PFSK-1 (cell line): ENCODE data around the gene NFATC3.

Experiments
- FOXP2 ChIP-seq: optimal IDR thresholded peaks from 2 replicates; pipeline ENCODE3; 2011; ENCODE audit warnings: borderline replicate concordance, control low read depth, inconsistent platforms; ENCODE audit not compliant: insufficient read depth; ENCODE audit errors: extremely low read length, extremely low read depth
- POLR2AphosphoS5 ChIP-seq: IDR thresholded peaks from 2 replicates; pipeline ENCODE4 v1.6.1; 2012; ENCODE audit warnings: low read depth, mild to moderate bottlenecking, control low read depth, low read length, moderate library complexity
- REST ChIP-seq, 2 experiments: IDR thresholded peaks; 2 replicates each; pipeline versions ENCODE4 v1.6.1 to v1.8.0; 2011 to 2012; ENCODE audit warnings: low read depth in 2 of 2, low read length in 2 of 2, control low read depth in 1 of 2, inconsistent platforms in 1 of 2, mild to moderate bottlenecking in 1 of 2, moderate library complexity in 1 of 2; ENCODE audit not compliant: insufficient read depth in 1 of 2
- SIN3A ChIP-seq: IDR thresholded peaks from 2 replicates; pipeline ENCODE4 v1.6.1; 2012; ENCODE audit warnings: mild to moderate bottlenecking, low read length, moderate library complexity, borderline replicate concordance; ENCODE audit not compliant: insufficient read depth
- TAF1 ChIP-seq: IDR thresholded peaks from 2 replicates; pipeline ENCODE4 v1.6.1; 2012; ENCODE audit warnings: low read length, control low read depth, borderline replicate concordance; ENCODE audit not compliant: insufficient read depth

Gene NFATC3

DNA sequence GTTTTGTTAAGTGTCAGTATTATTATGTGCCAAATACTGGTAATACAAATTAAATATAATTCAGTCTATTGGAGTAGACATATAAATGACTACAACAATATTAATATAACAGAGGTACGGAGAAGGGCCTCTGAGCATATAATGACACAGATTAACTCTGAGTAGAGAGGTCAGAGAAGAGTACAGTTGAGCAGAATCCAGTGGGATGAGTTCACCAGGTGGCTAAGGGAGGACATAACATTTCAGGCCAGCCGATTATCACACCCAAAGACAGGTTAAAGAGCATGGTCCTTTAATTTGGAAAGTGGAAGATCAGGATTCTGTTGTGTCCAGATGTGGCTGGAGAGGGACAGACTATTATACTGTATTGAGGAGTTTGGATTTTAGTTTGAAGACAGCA is 11.3 kb downstream of the NFATC3 start:
- TF ChIP-seq FOXP2: no peak

DNA sequence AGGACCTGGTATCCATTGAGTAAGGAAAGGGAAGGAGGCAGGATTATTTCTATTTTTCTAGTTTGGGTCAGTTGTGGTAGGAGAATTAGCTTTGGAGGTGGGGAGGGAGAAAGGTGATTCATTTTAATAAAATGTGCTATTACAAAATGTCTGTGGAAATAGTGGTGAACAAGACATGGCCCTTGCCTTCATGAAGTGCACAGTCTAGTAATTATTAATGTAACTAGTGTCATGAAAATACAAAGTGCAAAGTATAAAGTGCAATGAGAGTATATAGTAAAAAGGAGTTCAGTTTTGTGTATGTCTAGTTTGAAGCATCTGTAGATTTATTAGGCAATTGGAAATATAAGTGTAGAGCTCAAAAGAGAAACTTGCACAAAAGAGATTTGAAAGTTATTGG is 11.9 kb downstream of the NFATC3 start:
- no peak for TF ChIP-seq SIN3A
- TF ChIP-seq POLR2AphosphoS5: no peak
- TF ChIP-seq TAF1: no peak
- TF ChIP-seq REST (IDR thresholded peaks at IDR 0.05; ENCODE audit: insufficient read depth in 1 of 2, low read depth in 2 of 2, low read length in 2 of 2): no peak
- TF ChIP-seq FOXP2: no peak

- TF ChIP-seq SIN3A (no peak), FOXP2 (no peak)
Measured at GRCh38 chr16:68097895-68098294, 12.7 kb downstream of the NFATC3 start.

DNA sequence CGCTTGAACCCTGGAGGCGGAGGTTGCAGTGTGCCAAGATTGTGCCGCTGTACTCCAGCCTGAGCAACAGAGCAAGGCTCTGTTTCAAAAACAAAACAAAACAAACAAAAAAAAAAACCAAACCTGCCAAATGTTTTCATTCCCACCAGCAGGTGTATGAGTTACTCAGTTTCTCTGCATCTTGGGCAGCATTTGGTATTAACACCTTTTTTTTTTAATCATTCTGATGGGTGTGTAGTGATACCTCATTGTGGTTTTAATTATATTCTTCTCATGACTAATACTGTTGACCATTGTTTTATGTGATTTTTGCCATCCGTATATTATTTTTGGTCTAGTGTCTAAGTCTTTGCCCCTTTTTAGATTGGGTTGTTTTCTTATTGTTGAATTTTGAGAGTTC is 15.3 kb downstream of the NFATC3 start:
- TF ChIP-seq REST (IDR thresholded peaks at IDR 0.05; ENCODE audit: insufficient read depth in 1 of 2, low read depth in 2 of 2, low read length in 2 of 2) (no peak), POLR2AphosphoS5 (no peak), TAF1 (no peak), SIN3A (no peak), FOXP2 (no peak)

GRCh38 chr16:68105611-68106010 is 20.4 kb downstream of the NFATC3 start:
- no peak for TF ChIP-seq SIN3A
- TF ChIP-seq REST (IDR thresholded peaks at IDR 0.05; ENCODE audit: insufficient read depth in 1 of 2, low read depth in 2 of 2, low read length in 2 of 2): no peak
- no peak for TF ChIP-seq TAF1
- no peak for TF ChIP-seq FOXP2
- no peak for TF ChIP-seq POLR2AphosphoS5

DNA sequence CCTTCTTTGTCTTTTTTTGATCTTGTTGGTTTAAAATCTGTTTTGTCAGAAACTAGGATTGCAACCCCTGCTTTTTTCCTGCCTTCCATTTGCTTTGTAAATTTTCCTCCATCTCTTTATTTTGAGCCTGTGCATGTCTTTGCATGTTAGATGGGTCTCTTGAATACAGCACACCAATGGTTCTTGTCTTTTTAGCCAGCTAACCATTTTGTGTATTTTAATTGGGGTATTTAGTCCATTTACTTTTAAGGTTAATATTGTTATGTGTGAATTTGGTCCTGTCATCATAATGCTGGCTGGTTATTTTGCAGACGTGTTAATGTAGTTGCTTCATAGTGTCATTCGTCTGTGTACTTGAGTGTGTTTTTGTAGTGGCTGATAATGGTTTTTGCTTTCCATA is 26.2 kb downstream of the NFATC3 start:
- no peak for TF ChIP-seq FOXP2
- TF ChIP-seq POLR2AphosphoS5: no peak
- TF ChIP-seq TAF1: no peak
- no peak for TF ChIP-seq REST (IDR thresholded peaks at IDR 0.05; ENCODE audit: insufficient read depth in 1 of 2, low read depth in 2 of 2, low read length in 2 of 2)
- no peak for TF ChIP-seq SIN3A
